ENCODE results near the gene ZNF576. TPM values are rescaled to one million over a fixed set of nuclear protein-coding genes. Genes with fewer than 3 reads are reported as not detected.

ZNF576 gene
- total and polyA plus RNA-seq, 2 donors (not counting 3 experiments of a cell fraction or from before 2014, with no cell fraction given), result 19.5 to 27.7 TPM

- Histone ChIP-seq H2AFZ (ENCODE audit: low read depth, low read length) (peak overlapping the region; percentile 68), H3K9me1 (replicated peaks; ENCODE audit: control insufficient read depth, extremely low read depth, insufficient read depth, low read length) (no peaks in the 10 kb centered on the region), H3K4me2 (ENCODE audit: insufficient read depth, low read length) (peak overlapping the region; percentile 47), H3K27me3 (ENCODE audit: control insufficient read depth in 2 of 2, insufficient read depth in 2 of 2, low read length in 2 of 2) (no peaks in the 10 kb centered on the region), H3K4me3 (replicated peaks in 1 of 3; ENCODE audit: insufficient read depth in 1 of 3, low read depth in 1 of 3, low read length in 3 of 3) (peak overlapping the region in 2 of 3 experiments; percentile 10 to 86), H4K20me1 (replicated peaks; ENCODE audit: control insufficient read depth, extremely low read depth, insufficient read depth, low read length) (no peaks in the 10 kb centered on the region), H3K27ac (ENCODE audit: insufficient read depth, low read depth, low read length) (peak overlapping the region; percentile 35), H3K36me3 (ENCODE audit: control insufficient read depth in 2 of 2, extremely low read depth in 1 of 2, insufficient read depth in 2 of 2, low read length in 2 of 2) (no peaks in the 10 kb centered on the region), H3K9me3 (replicated peaks; ENCODE audit: control insufficient read depth, insufficient read depth, low read length) (no peaks in the 10 kb centered on the region), H3K79me2 (ENCODE audit: control insufficient read depth, insufficient read depth, low read length) (no peaks in the 10 kb centered on the region), H3K9ac (replicated peaks; ENCODE audit: extremely low read depth, insufficient read depth, low read length) (peak overlapping the region; percentile 33), H3K4me1 (ENCODE audit: control insufficient read depth, extremely low read depth, insufficient read depth, low read length) (peaks cover 7% of the 10 kb centered on the region)
- dilution Hi-C loops (cut with MboI; ENCODE audit: extremely low pct_ligation_motif_present, low sequenced_read_pairs), result no loop called here
- FAIRE-seq (no peak), DNase-seq (ENCODE audit: low read depth, low spot score) (peak; percentile 8)
- ChIA-PET CTCF (interaction anchor here (2.9 to 4.2 kb wide), 3 partner anchors 18 to 41 kb away, joined by 11 to 31 read pairs (median 16); no protein-coding TSS in a partner anchor), POLR2A (interaction anchor here (1.2 kb wide), 1 partner anchor 21 kb away, joined by 3 read pairs; no protein-coding TSS in a partner anchor)
- intact Hi-C loops (cut with micrococcal nuclease), result loop anchor here (1.0 kb wide), 3 partner anchors 20 to 43 kb away; partner anchors contain the start of genes IRGQ, ZNF428 and ZNF576
- TF ChIP-seq FOS (IDR thresholded peaks at IDR 0.05; ENCODE audit: borderline replicate concordance, insufficient read depth, low read length) (no peak), GATA2 (IDR thresholded peaks at IDR 0.05; ENCODE audit: insufficient read depth, insufficient read length, low read depth, low read length) (no peak), MYC (IDR thresholded peaks at IDR 0.05; ENCODE audit: low read depth, low read length) (no peak), POLR2A (IDR thresholded peaks at IDR 0.05; ENCODE audit: low read depth, low read length) (no peak), CTCF (IDR thresholded peaks at IDR 0.05; ENCODE audit: extremely low read depth in 1 of 2, insufficient read depth in 1 of 2, low read depth in 1 of 2, low read length in 2 of 2) (no peak), EZH2 (IDR thresholded peaks at IDR 0.05; ENCODE audit: borderline replicate concordance, low read depth, low read length, severe bottlenecking) (no peak), POLR2AphosphoS5 (IDR thresholded peaks at IDR 0.05; ENCODE audit: insufficient read depth, low read depth, low read length) (no peak), JUN (IDR thresholded peaks at IDR 0.05; ENCODE audit: borderline replicate concordance, insufficient read depth, insufficient read length, low read depth) (no peak), MAX (IDR thresholded peaks at IDR 0.05; ENCODE audit: insufficient read depth, insufficient read length) (no peak)
- no TSS peak for BruUV-seq (replicated peaks)
These were observed 20.2 kb upstream of the ZNF576 start for GRCh38 chr19:43575955-43576878.

Measured in endothelial cell of umbilical vein (primary cell).